Fibroblast of lung (primary cell): ENCODE results near the gene SPTBN2.

Source experiments
- CTCF ChIP-seq, 2 donors: IDR thresholded peaks in 1 of 2; conservative IDR thresholded peaks in 1 of 2; 1 replicate in 1 of 2; 2 replicates in 1 of 2; pipeline ENCODE4 v1.5.1; 2011 to 2012; ENCODE audit warnings: low read length in 2 of 2, control low read depth in 1 of 2, inconsistent platforms in 1 of 2, low read depth in 1 of 2, mild to moderate bottlenecking in 1 of 2
- EZH2 ChIP-seq: IDR thresholded peaks from 2 replicates; pipeline ENCODE4 v1.5.1; 2012; ENCODE audit warnings: low read length, control low read depth, mild to moderate bottlenecking; ENCODE audit errors: missing control alignments

- TF ChIP-seq CTCF (conservative IDR thresholded peaks at IDR 0.05 in 1 of 2, IDR thresholded peaks at IDR 0.05 in 1 of 2; ENCODE audit: low read depth in 1 of 2, low read length in 2 of 2) (no peak), EZH2 (no peak)
Observed at GRCh38 chr11:66704659-66705360, 24.2 kb downstream of the SPTBN2 start.
